H9 (cell line): ENCODE results near the gene NEMP2. TPM values are rescaled to one million over a fixed set of nuclear protein-coding genes. Genes with fewer than 3 reads are reported as not detected.

ENCODE experiments used
- DNase-seq: peaks from one replicate; pipeline ENCODE4 v3.0.0-alpha.2; 2017
- H2AFZ ChIP-seq: one replicate; pipeline ENCODE4 v1.6.1; 2013; ENCODE audit warnings: mild to moderate bottlenecking, low read length, control low read depth, moderate library complexity
- H2AK5ac ChIP-seq: 2 replicates; pipeline ENCODE4 v1.6.1; 2013; ENCODE audit warnings: low read length, control low read depth, mixed read lengths; ENCODE audit not compliant: insufficient read length
- H2BK120ac ChIP-seq: one replicate; pipeline ENCODE4 v1.6.1; 2013; ENCODE audit warnings: low read depth, mild to moderate bottlenecking, low read length, control low read depth, inconsistent platforms; ENCODE audit not compliant: poor library complexity, severe bottlenecking
- H2BK12ac ChIP-seq: 2 replicates; pipeline ENCODE4 v1.6.1; 2013; ENCODE audit warnings: low read length, control low read depth, mixed read lengths, low read depth; ENCODE audit not compliant: insufficient read length
- H2BK15ac ChIP-seq: 2 replicates; pipeline ENCODE4 v1.6.1; 2013; ENCODE audit warnings: low read depth, low read length, control low read depth
- H2BK20ac ChIP-seq: one replicate; pipeline ENCODE4 v1.6.1; 2013; ENCODE audit warnings: low read depth, mild to moderate bottlenecking, low read length, control low read depth, inconsistent platforms; ENCODE audit not compliant: poor library complexity, severe bottlenecking
- H2BK5ac ChIP-seq: 2 replicates; pipeline ENCODE4 v1.6.1; 2013; ENCODE audit warnings: low read length, control low read depth, mixed read lengths; ENCODE audit not compliant: insufficient read length
- H3K14ac ChIP-seq: 2 replicates; pipeline ENCODE4 v1.6.1; 2013; ENCODE audit warnings: low read length, control low read depth; ENCODE audit not compliant: insufficient read depth
- H3K18ac ChIP-seq: 2 replicates; pipeline ENCODE4 v1.6.1; 2013; ENCODE audit warnings: low read depth, mild to moderate bottlenecking, mixed read lengths, low read length, control low read depth; ENCODE audit not compliant: insufficient read length
- H3K23ac ChIP-seq: 2 replicates; pipeline ENCODE4 v1.6.1; 2013; ENCODE audit warnings: low read length, control low read depth, mixed read lengths, low read depth; ENCODE audit not compliant: insufficient read length
- H3K23me2 ChIP-seq: 2 replicates; pipeline ENCODE4 v1.6.1; 2013; ENCODE audit warnings: low read depth, mild to moderate bottlenecking, mixed read lengths, low read length, control low read depth; ENCODE audit not compliant: insufficient read length, poor library complexity, severe bottlenecking
- H3K27ac ChIP-seq: 2 replicates; pipeline ENCODE4 v1.5.1; 2013; ENCODE audit warnings: low read length, control low read depth, mixed read lengths, low read depth; ENCODE audit not compliant: insufficient read length
- H3K27me3 ChIP-seq: 2 replicates; pipeline ENCODE4 v1.6.1; 2013; ENCODE audit warnings: low read length, control low read depth, inconsistent platforms; ENCODE audit not compliant: insufficient read depth
- H3K4ac ChIP-seq: 2 replicates; pipeline ENCODE4 v1.6.1; 2013; ENCODE audit warnings: low read depth, mild to moderate bottlenecking, control low read depth, inconsistent platforms, low read length, moderate library complexity
- H3K4me1 ChIP-seq: 2 replicates; pipeline ENCODE4 v1.6.1; 2013; ENCODE audit warnings: low read length, control low read depth, inconsistent platforms; ENCODE audit not compliant: insufficient read depth
- H3K4me2 ChIP-seq: 2 replicates; pipeline ENCODE4 v1.6.1; 2013; ENCODE audit warnings: low read length, control low read depth, mixed read lengths; ENCODE audit not compliant: insufficient read length, insufficient read depth
- H3K56ac ChIP-seq: 2 replicates; pipeline ENCODE4 v1.6.1; 2013; ENCODE audit warnings: low read depth, mild to moderate bottlenecking, mixed read lengths, low read length, control low read depth; ENCODE audit not compliant: insufficient read length
- H3K79me1 ChIP-seq: 2 replicates; pipeline ENCODE4 v1.6.1; 2013; ENCODE audit warnings: low read depth, mild to moderate bottlenecking, moderate library complexity, low read length, control low read depth, inconsistent platforms; ENCODE audit not compliant: insufficient read depth, poor library complexity, severe bottlenecking
- H3K79me2 ChIP-seq: 2 replicates; pipeline ENCODE4 v1.6.1; 2013; ENCODE audit warnings: low read length, control low read depth, inconsistent platforms; ENCODE audit not compliant: insufficient read depth
- H3K9ac ChIP-seq: 2 replicates; pipeline ENCODE4 v1.6.1; 2013; ENCODE audit warnings: low read length, control low read depth, mixed read lengths; ENCODE audit not compliant: insufficient read length; ENCODE audit errors: extremely low read depth
- H3K9me3 ChIP-seq: one replicate; pipeline ENCODE4 v1.6.1; 2013; ENCODE audit warnings: low read depth, low read length, inconsistent platforms; ENCODE audit not compliant: control insufficient read depth
- H3T11ph ChIP-seq: one replicate; pipeline ENCODE4 v1.6.1; 2013; ENCODE audit warnings: mild to moderate bottlenecking, low read length, control low read depth, inconsistent platforms
- H4K20me1 ChIP-seq: one replicate; pipeline ENCODE4 v1.6.1; 2013; ENCODE audit not compliant: control insufficient read depth, insufficient read length, insufficient read depth
- H4K5ac ChIP-seq: 2 replicates; pipeline ENCODE4 v1.6.1; 2013; ENCODE audit warnings: low read depth, mild to moderate bottlenecking, mixed read lengths, low read length, control low read depth; ENCODE audit not compliant: insufficient read length
- H4K8ac ChIP-seq: replicated peaks from 2 replicates; pipeline ENCODE4 v1.6.1; 2013; ENCODE audit warnings: low read length, control low read depth, mixed read lengths, low read depth; ENCODE audit not compliant: insufficient read length
- H4K91ac ChIP-seq: 2 replicates; pipeline ENCODE4 v1.6.1; 2013; ENCODE audit warnings: low read depth, mild to moderate bottlenecking, moderate library complexity, mixed read lengths, low read length, control low read depth; ENCODE audit not compliant: insufficient read length
- H3K27ac Mint-ChIP-seq, 3 experiments: 2 replicates in 2 of 3; 3 replicates in 1 of 3; pipeline ENCODE4 v1.8.0; 2020 to 2021; ENCODE audit warnings: mixed read lengths in 3 of 3, mild to moderate bottlenecking in 1 of 3, moderate library complexity in 1 of 3
- H3K27me3 Mint-ChIP-seq: 2 replicates; pipeline ENCODE4 v1.8.0; 2021; ENCODE audit warnings: low read depth, mild to moderate bottlenecking, moderate library complexity, mixed read lengths
- H3K36me3 Mint-ChIP-seq, 3 experiments: 2 replicates in 2 of 3; 3 replicates in 1 of 3; pipeline ENCODE4 v1.8.0; 2020 to 2021; ENCODE audit warnings: low read depth in 3 of 3, mixed read lengths in 3 of 3; ENCODE audit not compliant: insufficient read depth in 1 of 3
- H3K4me1 Mint-ChIP-seq, 2 experiments: 2 replicates each; pipeline ENCODE4 v1.8.0; 2020; ENCODE audit warnings: mixed read lengths in 2 of 2
- H3K4me3 Mint-ChIP-seq, 2 experiments: 2 replicates in 1 of 2; 3 replicates in 1 of 2; pipeline ENCODE4 v1.8.0; 2020 to 2021; ENCODE audit warnings: mild to moderate bottlenecking in 2 of 2, mixed read lengths in 2 of 2, moderate library complexity in 1 of 2
- H3K9me3 Mint-ChIP-seq, 2 experiments: 2 replicates in 1 of 2; 3 replicates in 1 of 2; pipeline ENCODE4 v1.8.0; 2020; ENCODE audit warnings: mild to moderate bottlenecking in 2 of 2, mixed read lengths in 2 of 2, moderate library complexity in 1 of 2
- WGBS: extraction: QIAGEN DNeasy Blood & Tissue Kit; methylation state at CpG from one replicate; pipeline ENCODE4 v1.1.7; 2013; ENCODE audit warnings: missing lambda C conversion rate, low lambda C conversion rate, mixed read lengths; ENCODE audit not compliant: insufficient read length; ENCODE audit errors: extremely low coverage; 5-methylcytosine and 5-hydroxymethylcytosine counted together
- total RNA-seq: library from RNA; stranded (reverse); gene quantifications from 2 replicates; pipeline ENCODE4 v1.2.1, GENCODE V29; 2021
- TF ChIP-seq, protein P1 (sequence below): fragments of 200-600 bp; sonication (generic); conservative IDR thresholded peaks from 3 replicates; pipeline ENCODE4 v1.8.0; 2021; ENCODE audit warnings: antibody characterized with exemption, mild to moderate bottlenecking

The NEMP2 gene
- total RNA-seq, 1 experiment from 2014 or later, result 5.3 TPM

DNA sequence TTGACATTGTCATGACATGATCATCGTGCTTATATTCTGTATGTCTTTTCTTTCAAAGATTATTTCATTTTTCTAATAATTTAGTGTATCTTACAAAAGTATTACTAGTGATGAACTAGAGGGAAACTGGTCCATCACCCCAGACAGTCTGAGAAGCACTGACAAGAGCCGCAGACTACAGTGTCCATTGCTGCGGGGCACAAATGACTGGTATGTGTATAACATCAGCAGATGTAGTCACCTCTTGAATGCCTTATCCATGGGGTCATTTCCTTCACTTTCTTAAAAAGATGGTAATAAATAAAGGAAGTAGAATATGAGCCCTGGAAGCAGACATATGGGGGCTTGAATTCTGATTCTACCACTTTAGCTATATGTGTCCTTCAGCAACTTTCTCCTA lies 29.6 kb downstream of the NEMP2 start:
- Histone ChIP-seq H3K79me2 (no peaks in the 10 kb centered on the region), H3K4me1 (peaks cover 2% of the 10 kb centered on the region; the same call in 1 of the 2 replicates), H4K20me1 (no peaks in the 10 kb centered on the region), H2BK5ac (no peak overlapping the region), H3T11ph (no peak overlapping the region), H3K9ac (no peak overlapping the region), H3K18ac (no peak overlapping the region), H4K5ac (no peak overlapping the region), H2BK20ac (no peak overlapping the region), H3K4ac (no peak overlapping the region), H3K23me2 (no peaks in the 10 kb centered on the region), H3K79me1 (no peaks in the 10 kb centered on the region), H2AFZ (no peak overlapping the region), H3K4me2 (no peak overlapping the region), H3K23ac (no peak overlapping the region), H4K91ac (no peak overlapping the region), H3K14ac (no peak overlapping the region), H3K9me3 (no peaks in the 10 kb centered on the region), H3K27me3 (no peaks in the 10 kb centered on the region), H2BK120ac (no peak overlapping the region), H2BK15ac (no peak overlapping the region), H2AK5ac (no peak overlapping the region), H2BK12ac (no peak overlapping the region), H3K56ac (no peak overlapping the region), H3K27ac (no peak overlapping the region), H4K8ac (no peak overlapping the region)
- no peak overlapping the region for H3K4me3 Mint-ChIP-seq
- H3K27ac Mint-ChIP-seq, result no peak overlapping the region
- no peaks in the 10 kb centered on the region for H3K9me3 Mint-ChIP-seq
- H3K36me3 Mint-ChIP-seq, result no peaks in the 10 kb centered on the region
- no CpG with 5 or more reads among the region's 3 CpGs for whole genome bisulfite sequencing
- H3K27me3 Mint-ChIP-seq, result no peaks in the 10 kb centered on the region
- TF ChIP-seq, protein P1, sequence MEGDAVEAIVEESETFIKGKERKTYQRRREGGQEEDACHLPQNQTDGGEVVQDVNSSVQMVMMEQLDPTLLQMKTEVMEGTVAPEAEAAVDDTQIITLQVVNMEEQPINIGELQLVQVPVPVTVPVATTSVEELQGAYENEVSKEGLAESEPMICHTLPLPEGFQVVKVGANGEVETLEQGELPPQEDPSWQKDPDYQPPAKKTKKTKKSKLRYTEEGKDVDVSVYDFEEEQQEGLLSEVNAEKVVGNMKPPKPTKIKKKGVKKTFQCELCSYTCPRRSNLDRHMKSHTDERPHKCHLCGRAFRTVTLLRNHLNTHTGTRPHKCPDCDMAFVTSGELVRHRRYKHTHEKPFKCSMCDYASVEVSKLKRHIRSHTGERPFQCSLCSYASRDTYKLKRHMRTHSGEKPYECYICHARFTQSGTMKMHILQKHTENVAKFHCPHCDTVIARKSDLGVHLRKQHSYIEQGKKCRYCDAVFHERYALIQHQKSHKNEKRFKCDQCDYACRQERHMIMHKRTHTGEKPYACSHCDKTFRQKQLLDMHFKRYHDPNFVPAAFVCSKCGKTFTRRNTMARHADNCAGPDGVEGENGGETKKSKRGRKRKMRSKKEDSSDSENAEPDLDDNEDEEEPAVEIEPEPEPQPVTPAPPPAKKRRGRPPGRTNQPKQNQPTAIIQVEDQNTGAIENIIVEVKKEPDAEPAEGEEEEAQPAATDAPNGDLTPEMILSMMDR, result no peak
- H3K4me1 Mint-ChIP-seq, result peaks cover 5 to 10% of the 10 kb centered on the region in 2 experiments
- DNase-seq, result no peak
